HUDEP-2 (cell line): ENCODE measurements around the gene SWSAP1.
"Not testable (repeated sequence)": the region's sequence is repeated elsewhere in the genome, so short reads cannot be mapped to it uniquely, and the experiment has no call there.

Experiments
- DNase-seq, 76 experiments: peaks; one replicate each; lab custom pipeline; 2025; ENCODE audit not compliant: unreplicated experiment in 76 of 76; lab: John Stamatoyannopoulos, UW

Gene SWSAP1

GRCh38 chr19:11354102-11354501, 20.4 kb upstream of the SWSAP1 start:
- DNase-seq = not testable (repeated sequence)

- DNase-seq = peak in 73 of 76 experiments; percentile 36 to 93 (median 81)
These were observed 19.0 kb upstream of the SWSAP1 start, which contains the start of gene PLPPR2 for GRCh38 chr19:11355160-11356073. Gene PLPPR2 (plus strand): TSS chr19:11355432. CDS start chr19:11357674, 2,242 bp downstream.

GRCh38 chr19:11356074-11356397, 18.4 kb upstream of the SWSAP1 start:
- no peak for DNase-seq

- no peak for DNase-seq
These were observed 17.6 kb upstream of the SWSAP1 start for GRCh38 chr19:11356676-11357550.

GRCh38 chr19:11359421-11359820, 15.0 kb upstream of the SWSAP1 start:
- DNase-seq = no peak

GRCh38 chr19:11361037-11361770, 13.3 kb upstream of the SWSAP1 start:
- DNase-seq = peak in 58 of 76 experiments; percentile 14 to 87 (median 59)

GRCh38 chr19:11361771-11362731, 12.4 kb upstream of the SWSAP1 start:
- no peak for DNase-seq

- DNase-seq = no peak
These were observed 10.6 kb upstream of the SWSAP1 start for GRCh38 chr19:11363881-11364280.

GRCh38 chr19:11364296-11364904, 10.1 kb upstream of the SWSAP1 start:
- DNase-seq = no peak

- no peak for DNase-seq
These were observed 9.5 kb upstream of the SWSAP1 start for GRCh38 chr19:11364935-11365334.

- DNase-seq = no peak
These were observed 8.8 kb upstream of the SWSAP1 start for GRCh38 chr19:11365557-11366117.

GRCh38 chr19:11367528-11367927, 6.9 kb upstream of the SWSAP1 start:
- no peak for DNase-seq

GRCh38 chr19:11370744-11371143, 3.7 kb upstream of the SWSAP1 start:
- no peak for DNase-seq

- DNase-seq = peak in 49 of 76 experiments; percentile 9 to 69 (median 39)
These were observed 1.1 kb upstream of the SWSAP1 start for GRCh38 chr19:11373166-11373884.

- DNase-seq = no peak
These were observed 507 bp upstream of the SWSAP1 start for GRCh38 chr19:11373885-11374432.

- peak in 49 of 76 experiments; percentile 14 to 92 (median 45) for DNase-seq
These were observed 880 bp downstream of the SWSAP1 start for GRCh38 chr19:11375143-11375948.

GRCh38 chr19:11377237-11377636, 2.8 kb downstream of the SWSAP1 start:
- DNase-seq = peak in 45 of 76 experiments; percentile 8 to 73 (median 39)
